LHCN-M2 (cell line): ENCODE measurements around the gene UBAP1. TPM values are rescaled to one million over a fixed set of nuclear protein-coding genes. Genes with fewer than 3 reads are reported as not detected.
"Not testable (repeated sequence)": the region's sequence is repeated elsewhere in the genome, so short reads cannot be mapped to it uniquely, and the experiment has no call there.

Source experiments
- DNase-seq: peaks from one replicate; pipeline ENCODE4 v3.0.0-alpha.2; 2012; ENCODE audit warnings: low read depth
- polyA plus RNA-seq: library from polyadenylated mRNA; unstranded; fragments of >200 nt; gene quantifications from one replicate; pipeline ENCODE4 v1.2.1, GENCODE V29; 2012; ENCODE audit warnings: missing spikeins
- total RNA-seq: library from RNA; depleted of rRNA; stranded (reverse); fragments of >200 nt; gene quantifications from 2 replicates; pipeline ENCODE4 v1.2.3, GENCODE V29; 2014; rRNA removed

Gene UBAP1
- 23.4 and 25.5 TPM in 2 replicates for total RNA-seq
- 30.2 TPM for polyA plus RNA-seq

DNA sequence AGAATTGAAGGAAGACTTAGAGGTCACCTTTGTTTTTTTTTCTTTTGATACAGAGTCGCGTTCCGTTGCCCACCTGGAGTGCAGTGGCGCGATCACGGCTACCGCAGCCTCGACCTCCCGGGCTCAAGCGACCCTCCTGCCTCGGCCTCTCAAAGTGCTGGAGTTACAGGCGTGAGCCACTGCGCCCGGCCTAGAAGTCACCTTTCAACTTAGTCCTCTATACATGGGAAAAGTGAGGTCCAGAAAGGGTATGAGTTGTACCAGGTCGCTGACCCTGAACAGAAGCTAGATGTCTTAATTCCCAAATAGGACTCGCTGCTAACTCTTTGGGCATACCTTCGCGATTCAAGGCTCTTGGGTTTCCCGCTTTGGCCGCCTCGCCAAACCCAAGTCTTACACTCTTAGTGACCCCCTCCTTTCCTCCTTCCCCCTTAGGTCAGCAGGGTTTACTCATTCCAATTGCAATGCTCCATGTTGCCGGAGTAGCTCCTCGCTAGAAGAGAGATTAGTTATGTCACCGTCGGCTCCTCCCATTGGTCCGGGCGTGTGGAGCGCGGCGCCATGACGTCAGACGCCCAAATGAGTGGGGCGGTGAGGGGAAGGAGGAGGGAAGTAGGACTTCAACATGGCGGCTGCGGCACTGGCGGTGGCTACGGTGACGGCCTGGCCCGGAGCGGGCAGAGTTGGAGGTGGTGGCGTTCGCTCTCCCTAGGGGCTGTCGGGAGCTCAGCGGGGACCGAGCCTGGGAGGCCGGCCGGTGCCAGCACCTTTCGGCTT is at the start of gene UBAP1:
TSS of gene UBAP1 (plus strand) at position 608 of the 777 bp plus-strand sequence. CDS start 41,872 bp downstream, outside the sequence.
- peak; percentile 98 for DNase-seq

DNA sequence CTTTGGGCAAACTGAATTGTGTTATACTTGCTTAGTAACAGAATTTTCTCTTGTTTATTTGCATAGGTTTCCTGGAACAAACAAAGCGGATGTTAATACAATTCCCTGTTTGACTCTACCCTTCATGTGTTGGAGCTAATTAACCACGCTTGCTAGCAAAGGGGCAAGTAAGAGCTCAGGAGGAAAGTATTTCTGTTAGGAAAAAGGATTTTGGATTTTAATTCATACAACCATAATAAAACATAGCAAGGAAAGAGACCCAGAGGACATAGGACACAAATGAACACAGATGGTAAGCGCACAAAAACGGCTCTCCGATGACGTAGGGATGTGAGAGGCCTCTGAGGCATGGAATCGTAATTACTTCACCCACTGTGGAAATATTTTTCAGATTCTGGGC is 47.3 kb upstream of the UBAP1 start:
- DNase-seq, result no peak

DNA sequence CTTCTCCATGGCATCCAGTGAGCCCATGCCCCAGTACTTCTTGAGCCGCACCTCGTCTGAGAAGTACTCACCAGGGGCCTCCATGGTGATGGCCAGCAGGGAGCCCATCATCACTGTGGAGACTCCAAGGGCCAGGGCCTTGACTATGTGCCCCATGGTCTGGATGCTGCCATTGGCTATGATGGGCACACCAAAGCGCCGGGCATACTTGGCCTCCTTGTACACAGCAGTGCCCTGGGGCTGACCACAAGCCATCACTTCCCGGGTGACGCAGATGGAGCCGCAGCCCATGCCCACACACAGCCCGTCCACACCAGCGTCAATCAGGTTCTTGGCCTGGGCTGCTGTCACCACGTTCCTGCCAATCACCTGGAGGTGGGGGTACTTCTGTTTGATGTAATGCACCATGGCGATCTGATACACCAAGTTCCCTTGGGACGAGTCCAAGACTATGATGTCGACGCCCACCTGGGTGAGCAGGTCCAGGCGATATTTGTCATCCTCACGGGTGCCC is 45.4 kb upstream of the UBAP1 start:
- DNase-seq, result no peak

DNA sequence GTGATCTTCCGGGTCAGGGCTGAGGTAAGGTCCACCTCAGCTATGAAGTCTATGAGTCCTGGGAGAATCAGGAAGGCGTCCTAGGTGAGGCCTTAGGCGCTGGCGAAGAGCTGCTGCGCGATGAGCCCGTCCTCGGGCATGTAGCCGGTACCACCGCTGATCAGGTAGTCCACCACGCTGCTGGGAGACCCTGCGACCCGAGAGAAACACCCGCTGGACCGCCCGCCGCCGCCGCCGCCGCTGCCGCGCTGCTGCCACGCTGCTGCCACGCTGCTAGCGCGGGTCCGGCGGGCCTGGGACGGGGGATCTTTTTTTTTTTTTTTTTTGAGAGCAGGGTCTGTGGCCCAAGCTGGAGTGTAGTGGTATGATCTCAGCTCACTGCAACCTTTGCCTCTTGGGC is 44.3 kb upstream of the UBAP1 start:
- no peak for DNase-seq

DNA sequence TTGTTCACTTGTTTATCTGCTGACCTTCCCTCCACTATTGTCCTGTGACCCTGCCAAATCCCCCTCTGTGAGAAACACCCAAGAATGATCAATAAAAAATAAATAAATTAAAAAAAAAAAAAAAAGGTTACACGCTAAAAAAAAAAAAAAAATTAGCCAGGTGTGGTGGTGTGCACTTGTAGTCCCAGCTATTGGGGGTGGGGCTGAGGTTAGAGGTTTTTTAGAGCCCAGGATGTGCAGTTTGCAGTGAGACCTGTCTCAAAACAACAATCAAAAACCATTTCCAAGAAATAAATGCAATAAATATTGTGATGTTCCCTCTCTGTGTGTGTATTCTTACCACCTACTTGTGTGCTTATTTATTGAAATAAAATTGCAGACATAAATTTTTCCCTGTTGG is 40.2 kb upstream of the UBAP1 start:
- DNase-seq, result not testable (repeated sequence)

DNA sequence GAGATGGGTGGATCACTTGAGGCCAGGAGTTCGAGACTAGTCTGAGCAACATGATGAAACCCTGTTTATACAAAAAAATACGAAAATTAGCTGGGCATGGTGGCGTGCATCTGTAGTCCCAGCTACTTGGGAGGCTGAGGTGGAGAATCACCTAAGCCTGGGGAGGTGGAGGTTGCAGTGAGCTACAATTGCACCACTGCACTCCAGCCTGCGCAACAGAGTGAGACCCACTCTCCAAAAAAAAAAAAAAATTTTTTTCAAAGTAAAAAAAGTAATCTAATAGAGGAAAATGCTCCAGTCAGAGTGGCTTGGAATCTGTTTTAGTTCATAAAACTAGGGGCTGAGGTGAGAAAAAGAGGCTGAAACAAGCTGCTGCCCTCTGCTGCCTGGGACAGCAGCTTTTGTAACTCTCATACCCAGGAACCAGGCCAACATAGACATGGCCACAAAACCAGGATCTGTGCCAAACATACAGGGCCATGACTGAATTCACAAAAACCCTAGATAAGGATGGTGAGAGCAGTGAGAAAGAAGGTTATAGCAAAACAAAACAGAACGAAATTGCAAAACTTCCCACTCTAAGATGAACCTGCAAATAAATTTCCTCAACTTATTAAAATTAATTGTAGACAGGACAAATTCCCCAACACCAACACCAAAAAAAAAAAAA is 39.2 kb upstream of the UBAP1 start:
- peak; percentile 78 for DNase-seq

DNA sequence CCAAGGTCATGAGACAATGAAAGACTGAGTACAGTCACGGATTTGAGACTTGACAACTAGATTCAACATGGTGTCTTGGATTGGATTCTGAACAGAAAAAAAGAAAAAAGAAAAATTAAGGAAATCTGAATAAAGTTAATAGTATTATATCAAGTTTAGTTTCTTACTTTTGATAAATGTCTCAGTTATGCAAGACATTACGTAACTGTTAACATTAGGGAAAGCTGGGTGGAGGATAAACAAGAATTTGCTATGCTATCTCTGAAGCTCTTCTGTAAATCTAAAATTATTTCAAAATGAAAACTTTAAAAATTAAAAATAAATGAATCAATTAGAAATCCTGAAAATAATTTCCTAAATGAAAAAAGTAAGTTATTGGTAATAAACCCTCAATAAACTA is 38.0 kb upstream of the UBAP1 start:
- DNase-seq, result no peak

DNA sequence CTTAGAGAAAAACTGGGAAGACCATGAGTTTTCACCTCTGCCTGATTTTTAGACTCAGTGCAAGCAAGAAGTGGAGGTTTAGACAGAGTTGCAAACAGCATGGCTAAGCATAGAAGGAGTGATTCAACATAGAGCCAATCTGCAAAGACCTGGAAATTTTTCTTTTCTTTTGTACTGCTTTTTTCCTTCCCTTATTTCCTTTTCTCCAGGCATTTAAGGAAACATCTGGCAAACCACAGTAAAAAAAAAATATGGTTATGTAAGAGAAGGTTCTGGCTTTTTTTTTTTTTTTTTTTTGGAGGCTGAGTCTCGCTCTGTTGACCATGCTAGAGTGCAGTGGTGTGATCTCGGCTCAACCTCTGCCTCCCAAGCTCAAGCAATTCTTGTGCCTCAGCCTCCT is 35.7 kb upstream of the UBAP1 start:
- no peak for DNase-seq

DNA sequence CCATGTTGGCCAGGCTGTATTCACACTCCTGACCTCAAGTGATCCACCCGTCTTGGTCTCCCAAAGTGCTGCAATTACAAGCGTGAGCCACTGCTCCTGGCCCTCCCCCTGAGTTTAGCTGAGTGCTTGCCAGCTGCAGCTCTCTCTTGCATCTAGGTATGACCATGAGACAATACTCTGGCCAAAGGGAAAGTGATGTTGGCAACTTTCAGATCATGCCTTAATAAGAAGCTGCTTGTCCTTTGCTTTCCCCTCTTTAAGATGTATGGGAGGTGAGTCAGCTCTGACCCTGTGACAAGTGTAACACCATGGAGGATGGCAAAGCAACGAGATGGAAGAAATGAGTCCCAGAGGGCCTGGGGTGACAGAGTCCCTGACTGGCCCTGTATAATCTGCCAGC is 33.7 kb upstream of the UBAP1 start:
- no peak for DNase-seq

DNA sequence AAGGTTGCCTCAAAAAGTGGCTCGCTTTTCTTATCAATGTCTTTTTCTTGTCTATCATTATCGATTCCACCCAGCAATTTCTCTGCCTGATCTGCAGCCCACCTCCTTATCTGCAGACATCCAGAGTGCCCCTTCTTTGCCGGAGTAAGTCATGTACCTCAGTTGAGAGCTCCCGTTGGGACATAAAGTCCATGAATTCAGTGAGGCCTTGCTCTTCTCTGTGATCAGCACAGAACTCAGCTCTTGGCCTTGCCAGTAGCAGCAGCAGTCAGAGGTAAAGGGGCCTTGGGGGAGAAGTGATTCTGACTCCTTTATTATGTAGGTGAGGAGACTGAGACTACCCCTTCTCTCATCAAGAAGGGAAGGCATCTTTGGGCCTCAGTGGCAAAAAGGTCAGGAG is 27.4 kb upstream of the UBAP1 start:
- DNase-seq, result no peak

DNA sequence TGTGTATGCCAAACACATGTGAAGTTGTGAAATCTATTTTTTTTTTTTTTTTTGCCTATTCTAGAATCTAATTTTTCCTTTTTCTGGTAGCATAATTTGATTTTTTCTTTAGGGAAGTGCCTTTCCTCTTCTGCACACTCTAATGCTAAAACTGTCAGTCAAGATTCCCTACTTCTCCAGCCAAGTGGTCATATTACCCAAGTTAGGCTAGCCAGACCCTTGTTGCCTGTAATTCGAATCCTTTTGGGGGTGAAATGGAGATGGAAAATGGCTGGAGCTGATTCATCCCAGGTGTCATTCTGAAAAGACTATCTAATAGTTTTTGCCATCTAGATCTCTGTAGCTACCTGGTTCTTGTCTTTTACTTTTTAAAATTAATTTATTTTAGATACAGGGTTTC is 24.8 kb upstream of the UBAP1 start:
- DNase-seq, result no peak

DNA sequence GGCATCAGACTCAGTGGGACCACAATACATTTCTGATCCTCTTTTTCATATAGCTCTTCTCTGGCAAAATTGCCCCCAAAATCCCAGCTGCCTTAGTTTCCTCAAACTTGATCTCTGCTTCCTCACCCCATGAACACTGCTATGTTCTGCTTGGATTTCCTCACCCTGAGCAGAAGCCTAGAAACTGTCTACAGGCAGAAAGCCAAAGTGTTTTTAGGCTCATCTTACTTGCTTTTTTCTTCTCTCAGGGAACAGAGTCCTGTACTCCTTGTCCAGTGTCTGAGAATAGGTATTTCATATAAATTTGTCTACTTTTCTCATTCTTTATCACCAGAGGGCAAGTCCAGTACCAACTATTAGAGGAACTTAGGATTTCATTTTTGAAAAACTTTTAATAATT is 21.5 kb upstream of the UBAP1 start:
- DNase-seq, result no peak

DNA sequence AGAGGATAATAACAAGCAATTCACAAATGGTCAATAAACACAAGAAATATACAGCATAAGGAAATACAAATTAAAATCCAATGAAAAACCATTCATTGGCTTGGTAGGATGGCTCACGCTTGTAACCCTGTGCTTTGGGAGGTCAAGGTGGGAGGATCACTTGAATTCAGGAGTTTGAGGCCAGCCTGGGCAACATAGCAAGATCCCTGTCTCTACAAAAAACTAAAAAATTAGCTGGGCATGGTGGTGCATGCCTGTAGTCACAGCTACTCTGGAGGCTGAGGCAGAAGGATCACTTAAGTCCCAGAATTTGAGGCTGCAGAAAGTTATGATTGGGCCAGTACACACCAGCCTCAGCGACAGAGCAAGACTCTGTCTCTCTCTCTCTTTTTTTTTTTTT is 20.9 kb upstream of the UBAP1 start:
- DNase-seq, result no peak

DNA sequence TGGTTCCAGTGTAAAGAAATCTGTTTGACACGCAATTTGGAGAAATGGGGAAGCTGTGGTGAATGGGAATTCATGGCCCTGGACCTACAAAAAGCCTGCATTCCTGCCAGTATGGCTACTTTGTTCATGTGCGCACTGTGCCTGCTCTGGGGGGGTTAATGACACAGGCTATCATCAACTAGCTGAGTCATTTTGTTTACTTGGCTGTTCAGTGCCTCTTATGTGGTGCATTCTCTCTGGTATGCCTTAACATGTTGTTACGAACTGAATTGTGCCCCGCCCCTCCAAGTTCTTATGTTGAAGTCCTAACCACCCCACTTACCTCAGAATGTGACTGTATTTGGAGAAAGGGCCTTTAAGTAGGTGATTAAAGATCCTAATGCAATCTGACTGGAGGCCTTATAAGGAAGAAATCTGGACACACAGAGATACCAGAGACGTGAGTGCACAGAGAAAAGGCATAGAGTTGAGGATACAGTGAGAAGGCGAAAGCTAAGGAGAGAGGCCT is 20.4 kb upstream of the UBAP1 start:
- DNase-seq, result peak; percentile 64

DNA sequence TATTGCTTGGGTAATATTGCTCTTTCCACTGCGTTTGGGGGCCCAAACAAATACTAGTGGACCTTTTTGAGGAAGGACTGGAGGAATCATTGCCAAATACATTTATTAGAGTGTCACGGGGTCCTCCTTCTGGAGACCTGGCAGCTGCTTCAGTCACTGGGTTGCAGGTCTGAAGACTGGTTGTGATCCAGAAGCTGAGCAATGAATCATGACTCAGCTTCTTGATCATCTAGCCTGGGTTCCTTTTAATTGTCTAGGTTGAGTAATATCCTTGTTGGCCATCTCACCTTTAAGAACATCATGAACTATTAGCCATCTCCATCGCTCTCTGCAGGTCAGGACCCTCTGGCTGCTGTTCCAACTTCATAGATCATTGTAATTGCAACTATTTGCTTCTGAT is 15.4 kb upstream of the UBAP1 start:
- DNase-seq, result peak; percentile 35

DNA sequence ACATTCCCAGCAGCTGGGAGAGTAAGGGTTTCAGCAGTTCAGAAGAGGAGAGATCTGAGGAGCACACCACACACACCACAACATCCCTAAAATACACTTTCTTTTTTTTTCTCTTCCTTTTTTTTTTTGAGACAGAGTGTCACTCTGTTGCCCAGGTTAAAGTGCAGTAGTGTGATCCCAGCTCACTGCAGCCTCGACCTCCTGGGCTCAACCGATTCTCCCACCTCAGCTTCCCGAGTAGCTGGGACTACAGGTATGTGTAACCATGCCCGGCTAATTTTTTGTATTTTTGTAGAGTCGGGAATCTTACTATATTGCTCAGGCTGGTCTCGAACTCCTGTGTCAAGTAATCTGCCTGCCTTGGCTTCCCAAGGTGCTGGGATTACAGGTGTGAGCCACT is 9.7 kb upstream of the UBAP1 start:
- DNase-seq, result no peak

DNA sequence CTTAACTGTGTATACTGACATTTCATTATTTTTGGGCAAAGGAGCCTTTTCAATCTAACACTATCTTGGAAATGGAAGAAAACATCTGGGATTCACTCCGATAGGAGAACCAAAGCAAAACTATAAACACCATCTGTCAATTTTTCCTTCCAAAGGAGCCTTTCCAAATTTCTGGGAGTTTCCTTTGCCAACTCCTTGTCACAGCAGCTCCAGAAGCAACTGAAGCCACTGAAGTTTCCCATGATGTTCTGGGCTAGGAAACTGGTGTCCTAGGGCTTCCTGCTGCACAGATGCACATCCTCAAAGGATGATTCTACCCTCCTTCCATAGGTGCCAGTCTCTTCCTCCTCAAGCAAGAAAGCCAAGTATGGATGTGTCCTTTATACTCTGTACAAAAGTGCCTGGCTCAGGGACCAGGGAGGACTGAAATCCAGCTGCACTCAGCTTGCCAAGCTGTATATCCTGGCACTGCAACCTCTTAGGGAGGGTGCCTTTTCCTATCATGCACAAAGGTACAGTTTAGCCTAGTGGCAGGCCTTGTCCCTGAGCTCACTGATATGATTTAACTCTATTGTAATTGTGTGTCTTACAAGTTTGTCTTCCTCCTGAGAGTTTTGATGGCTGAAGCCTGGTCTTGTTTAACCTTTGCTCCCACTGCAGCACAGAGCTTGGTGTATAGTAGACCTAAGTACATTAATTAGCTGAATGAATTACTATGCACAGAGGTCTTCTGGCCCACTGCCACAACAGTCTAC is 8.4 kb upstream of the UBAP1 start:
- no peak for DNase-seq

DNA sequence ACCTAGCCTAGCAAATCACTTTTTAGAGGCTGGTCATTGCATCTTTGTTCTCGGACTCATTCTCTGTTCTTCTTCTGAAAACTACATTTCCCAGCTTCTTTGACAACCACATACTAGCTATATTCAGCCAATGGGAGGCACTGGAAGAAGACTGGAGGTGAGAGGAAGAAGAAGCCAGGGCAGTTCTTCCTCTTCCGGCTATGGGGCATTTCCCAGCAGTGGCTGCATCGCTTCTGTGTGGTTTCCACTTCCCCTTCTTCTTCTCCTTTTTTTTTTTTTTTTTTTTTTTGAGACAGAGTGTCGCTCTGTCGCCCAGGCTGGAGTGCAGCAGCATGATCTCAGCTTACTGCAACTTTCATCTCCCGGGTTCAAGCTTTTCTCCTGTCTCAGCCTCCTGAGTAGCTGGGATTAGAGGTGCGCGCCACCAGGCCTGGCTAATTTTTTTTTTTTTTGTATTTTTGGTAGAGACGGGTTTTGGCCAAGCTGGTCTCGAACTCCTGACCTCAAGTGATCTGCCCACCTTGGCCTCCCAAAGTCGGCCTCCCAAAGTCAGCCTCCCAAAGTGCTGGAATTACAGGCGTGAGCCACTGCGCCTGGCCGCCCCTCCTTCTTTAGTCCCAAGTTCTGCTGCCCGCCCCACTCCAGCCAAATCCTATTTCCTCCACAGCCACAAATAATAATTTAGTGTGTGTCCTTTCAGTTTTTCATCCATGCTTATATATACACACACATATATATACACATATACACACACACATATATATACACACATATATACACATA is 6.9 kb upstream of the UBAP1 start:
- DNase-seq, result no peak

DNA sequence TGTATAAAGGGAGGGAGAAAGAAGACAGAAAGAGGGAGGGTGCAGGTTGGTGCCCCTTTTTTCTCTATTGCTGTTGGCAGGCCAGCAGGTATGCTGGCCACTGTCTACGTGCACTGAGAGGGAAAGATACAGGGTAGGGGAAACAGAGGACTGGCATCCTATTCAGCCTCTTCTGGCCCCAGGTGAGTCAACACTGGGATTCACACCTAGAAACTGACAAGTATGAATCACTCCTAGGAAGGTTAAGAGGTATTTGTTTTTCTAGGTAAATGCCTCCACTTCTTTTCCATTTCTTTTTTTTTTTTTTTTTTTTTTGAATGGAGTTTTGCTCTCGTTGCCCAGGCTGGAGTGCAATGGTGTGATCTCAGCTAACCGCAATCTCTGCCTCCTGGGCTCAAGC is 2.8 kb upstream of the UBAP1 start:
- DNase-seq, result no peak

DNA sequence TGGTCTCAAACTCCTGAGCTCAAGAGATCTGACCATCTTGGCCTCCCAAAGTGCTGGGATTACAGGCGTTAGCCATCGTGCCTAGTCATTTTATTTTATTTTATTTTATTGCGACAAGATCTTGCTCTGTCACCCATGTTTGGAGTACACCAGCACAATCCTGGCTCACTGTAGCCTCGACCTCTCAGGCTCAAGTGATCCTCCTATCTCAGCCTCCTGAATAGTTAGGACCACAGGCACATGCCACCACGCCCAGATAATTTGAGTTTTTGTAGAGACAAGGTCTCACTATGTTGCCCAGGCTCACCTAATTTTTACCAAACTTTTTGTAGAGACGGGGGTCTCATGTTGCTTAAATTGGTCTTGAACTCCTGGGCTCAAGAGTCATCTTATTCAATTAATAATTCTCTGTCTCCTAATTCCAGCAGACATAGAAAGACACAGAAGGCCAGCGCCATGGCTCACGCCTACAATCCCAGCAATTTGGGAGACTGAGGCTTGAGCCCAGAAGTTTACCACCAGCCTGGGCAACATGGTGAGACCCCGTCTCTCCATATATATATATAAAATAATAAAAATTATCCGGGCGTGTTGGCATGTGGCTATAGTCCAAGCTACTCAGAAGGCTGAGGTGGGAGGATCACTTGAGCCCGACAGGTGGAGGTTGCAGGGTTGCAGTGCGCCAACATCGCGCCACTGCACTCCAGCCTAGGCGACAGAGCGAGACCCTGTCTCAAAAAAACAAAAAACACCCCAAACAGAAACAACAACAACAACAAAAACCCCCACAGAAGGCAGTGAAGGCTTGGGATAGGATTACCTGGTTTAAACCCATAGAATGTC is 1.0 kb upstream of the UBAP1 start:
- no peak for DNase-seq
